HCT116 (cell line): ENCODE results near the gene FBXL3. TPM values are rescaled to one million over a fixed set of nuclear protein-coding genes. Genes with fewer than 3 reads are reported as not detected.

Experiments used
- ATAC-seq: fragments of 200-7000 bp; cut with Tn5 transposase; 2 replicates; pipeline ENCODE4 v1.9.1; 2020; ENCODE audit warnings: mild to moderate bottlenecking, moderate library complexity
- BruUV-seq: library from RNA; stranded (reverse); fragments of 400-500 nt; replicated peaks from 2 replicates; lab custom pipeline; 2021; lab: Mats Ljungman, UMichigan
- CTCF ChIA-PET: fragments of 300-600 bp; sonication (Branson Sonifier 250); formaldehyde crosslinking; loops from one replicate; lab custom pipeline; 2021; ENCODE audit warnings: antibody characterized with exemption; lab: Charles Lee
- POLR2A ChIA-PET: fragments of 300-600, 350-600 bp; sonication (Branson Sonifier 250); formaldehyde crosslinking; loops from one replicate; lab custom pipeline; 2021; ENCODE audit warnings: antibody characterized with exemption; lab: Charles Lee
- RAD21 ChIA-PET, 2 experiments: fragments of 300-600 bp; sonication (Branson Sonifier 250); formaldehyde crosslinking; loops; one replicate each; lab custom pipeline; 2023; ENCODE audit warnings: low total read pairs in 2 of 2; ENCODE audit not compliant: uncharacterized antibody in 2 of 2, unreplicated experiment in 2 of 2, low non-redundant PET in 1 of 2; lab: Charles Lee
- DNase-seq: peaks from one replicate; pipeline ENCODE4 v3.0.0-alpha.2; 2010; ENCODE audit warnings: low read depth, low spot score
- H2AFZ ChIP-seq: fragments of 200-600 bp; shearing (Covaris generic), sonication (generic); 2 replicates; pipeline ENCODE4 v1.6.1; 2017; ENCODE audit warnings: low read depth, mixed run types, mixed read lengths, antibody characterized with exemption, low read length; ENCODE audit not compliant: poor library complexity, severe bottlenecking
- H3K27ac ChIP-seq: 2 replicates; pipeline ENCODE4 v1.5.1; 2012; ENCODE audit warnings: low read depth, low read length
- H3K27me3 ChIP-seq: fragments of 200-600 bp; sonication (generic); 2 replicates; pipeline ENCODE4 v1.6.1; 2016; ENCODE audit warnings: mixed run types, low read length, mixed read lengths; ENCODE audit not compliant: insufficient read depth
- H3K36me3 ChIP-seq, 2 experiments: fragments of 200-500 bp in 1 of 2; fragments of 200-600 bp in 1 of 2; sonication (Bioruptor generic) in 1 of 2; sonication (generic) in 1 of 2; 2 replicates each; pipeline versions ENCODE4 v1.5.1 to v1.6.1; 2014 to 2016; ENCODE audit warnings: low read length in 2 of 2, inconsistent platforms in 1 of 2, mixed read lengths in 1 of 2, mixed run types in 1 of 2; ENCODE audit not compliant: insufficient read depth in 2 of 2, control insufficient read depth in 1 of 2
- H3K4me1 ChIP-seq, 2 experiments: fragments of 200-600 bp in 1 of 2; sonication (generic) in 1 of 2; 2 replicates each; pipeline versions ENCODE4 v1.5.1 to v1.6.1; 2012 to 2017; ENCODE audit warnings: low read length in 2 of 2, inconsistent platforms in 1 of 2, mild to moderate bottlenecking in 1 of 2, mixed read lengths in 1 of 2, mixed run types in 1 of 2, moderate library complexity in 1 of 2; ENCODE audit not compliant: insufficient read depth in 2 of 2, control insufficient read depth in 1 of 2
- H3K4me2 ChIP-seq: fragments of 200-600 bp; sonication (generic); 2 replicates; pipeline ENCODE4 v1.6.1; 2017; ENCODE audit warnings: mixed run types, low read length, mixed read lengths
- H3K4me3 ChIP-seq, 2 experiments: fragments of 200-600 bp in 1 of 2; sonication (generic) in 1 of 2; replicated peaks in 1 of 2; 2 replicates each; pipeline ENCODE4 v1.5.1; 2011 to 2016; ENCODE audit warnings: low read length in 2 of 2, control low read depth in 1 of 2, low read depth in 1 of 2, mild to moderate bottlenecking in 1 of 2, mixed read lengths in 1 of 2, mixed run types in 1 of 2
- H3K79me2 ChIP-seq: fragments of 200-600 bp; sonication (generic); 2 replicates; pipeline ENCODE4 v1.6.1; 2017; ENCODE audit warnings: mild to moderate bottlenecking, mixed run types, low read length, moderate library complexity, mixed read lengths; ENCODE audit not compliant: insufficient read depth
- H3K9ac ChIP-seq: fragments of 200-600 bp; sonication (generic); 2 replicates; pipeline ENCODE4 v1.6.1; 2016; ENCODE audit warnings: low read length, mixed read lengths
- H3K9me2 ChIP-seq: fragments of 200-600 bp; sonication (generic), shearing (Covaris generic); 2 replicates; pipeline ENCODE4 v1.6.1; 2017; ENCODE audit warnings: mixed run types, mild to moderate bottlenecking, moderate library complexity; ENCODE audit not compliant: insufficient read depth
- H3K9me3 ChIP-seq, 2 experiments: fragments of 200-500 bp in 1 of 2; fragments of 200-600 bp in 1 of 2; sonication (Bioruptor generic) in 1 of 2; sonication (generic) in 1 of 2; 2 replicates each; pipeline ENCODE4 v1.6.1; 2014 to 2017; ENCODE audit warnings: low read length in 2 of 2, mixed read lengths in 2 of 2, inconsistent platforms in 1 of 2, low read depth in 1 of 2, mild to moderate bottlenecking in 1 of 2, mixed run types in 1 of 2, moderate library complexity in 1 of 2; ENCODE audit not compliant: control insufficient read depth in 1 of 2, insufficient read depth in 1 of 2
- H4K20me1 ChIP-seq: fragments of 200-600 bp; sonication (generic), shearing (Covaris generic); 2 replicates; pipeline ENCODE4 v1.6.1; 2017; ENCODE audit warnings: mixed run types, mild to moderate bottlenecking, moderate library complexity; ENCODE audit not compliant: insufficient read depth
- CBX3 ChIP-seq: IDR thresholded peaks from 2 replicates; pipeline ENCODE4 v1.6.1; 2012; ENCODE audit warnings: low read depth
- CEBPB ChIP-seq: IDR thresholded peaks from 2 replicates; pipeline ENCODE4 v1.6.1; 2012; ENCODE audit warnings: low read depth
- ELF1 ChIP-seq: IDR thresholded peaks from 2 replicates; pipeline ENCODE4 v1.6.1; 2012; ENCODE audit warnings: low read depth, borderline replicate concordance
- EZH2 ChIP-seq: fragments of 200-600 bp; sonication (generic); IDR thresholded peaks from 2 replicates; pipeline ENCODE4 v1.6.1; 2017; ENCODE audit warnings: antibody characterized with exemption, mixed run types
- EZH2phosphoT487 ChIP-seq: fragments of 200-600 bp; IDR thresholded peaks from 2 replicates; pipeline ENCODE4 v1.6.1; 2018; ENCODE audit warnings: antibody characterized with exemption, borderline replicate concordance
- JUND ChIP-seq: IDR thresholded peaks from 2 replicates; pipeline ENCODE4 v1.6.1; 2012
- POLR2A ChIP-seq: IDR thresholded peaks from 2 replicates; pipeline ENCODE4 v1.7.0; 2011; ENCODE audit warnings: borderline replicate concordance; ENCODE audit not compliant: insufficient read depth, insufficient read length; ENCODE audit errors: extremely low read depth
- POLR2AphosphoS5 ChIP-seq: IDR thresholded peaks from 2 replicates; pipeline ENCODE4 v1.6.1; 2011; ENCODE audit warnings: mild to moderate bottlenecking, low read depth, low read length, moderate library complexity
- SIN3A ChIP-seq: IDR thresholded peaks from 2 replicates; pipeline ENCODE4 v1.6.1; 2012; ENCODE audit warnings: low read depth
- SP1 ChIP-seq: IDR thresholded peaks from 2 replicates; pipeline ENCODE4 v1.6.1; 2012; ENCODE audit warnings: low read depth
- SRF ChIP-seq: IDR thresholded peaks from 2 replicates; pipeline ENCODE4 v1.6.1; 2012; ENCODE audit warnings: low read depth
- TCF7L2 ChIP-seq: IDR thresholded peaks from 2 replicates; pipeline ENCODE4 v1.7.0; 2011; ENCODE audit warnings: borderline replicate concordance, inconsistent platforms; ENCODE audit not compliant: insufficient read depth, insufficient read length; ENCODE audit errors: extremely low read depth
- YY1 ChIP-seq: IDR thresholded peaks from 2 replicates; pipeline ENCODE4 v1.6.1; 2011; ENCODE audit warnings: low read length, low read depth, moderate library complexity, mild to moderate bottlenecking; ENCODE audit not compliant: insufficient replicate concordance; ENCODE audit errors: extremely low read depth
- ZFX ChIP-seq: fragments of 450-650 bp; IDR thresholded peaks from 2 replicates; pipeline ENCODE4 v1.6.1; 2017
- ZNF274 ChIP-seq: fragments of 200-500 bp; sonication (Bioruptor generic); IDR thresholded peaks from 2 replicates; pipeline ENCODE4 v1.6.1; 2014; ENCODE audit warnings: mild to moderate bottlenecking, low read depth, low read length, inconsistent platforms
- intact Hi-C: fragments of 100-400 bp; cut with micrococcal nuclease; formaldehyde crosslinking; loops from 2 replicates; pipeline ENCODE4 v1.10.0; 2022
- total RNA-seq: library from RNA; stranded (reverse); gene quantifications from one replicate; pipeline ENCODE4 v1.2.1, GENCODE V29; 2021; ENCODE audit not compliant: unreplicated experiment
- TF ChIP-seq, protein P1 (sequence below): IDR thresholded peaks from 2 replicates; pipeline ENCODE4 v1.6.1; 2011; ENCODE audit warnings: mild to moderate bottlenecking, low read length, moderate library complexity; ENCODE audit not compliant: insufficient replicate concordance; ENCODE audit errors: extremely low read depth
- TF ChIP-seq, protein P2 (sequence below), 3 experiments: fragments of 200-600 bp in 1 of 3; sonication (generic) in 1 of 3; IDR thresholded peaks in 2 of 3; conservative IDR thresholded peaks in 1 of 3; 2 replicates each; pipeline ENCODE4 v1.5.1; 2012 to 2017; ENCODE audit warnings: low read depth in 2 of 3, low read length in 2 of 3, antibody characterized with exemption in 1 of 3, borderline replicate concordance in 1 of 3, control low read depth in 1 of 3, mild to moderate bottlenecking in 1 of 3, mixed read lengths in 1 of 3, mixed run types in 1 of 3, moderate library complexity in 1 of 3; ENCODE audit not compliant: insufficient read depth in 1 of 3
- TF ChIP-seq, protein P3 (sequence below): IDR thresholded peaks from 2 replicates; pipeline ENCODE4 v1.6.1; 2012
- TF ChIP-seq, protein P4 (sequence below): IDR thresholded peaks from 2 replicates; pipeline ENCODE4 v1.6.1; 2012
- TF ChIP-seq, protein P5 (sequence below): IDR thresholded peaks from 2 replicates; pipeline ENCODE4 v1.6.1; 2012; ENCODE audit warnings: low read depth

Gene FBXL3
- total RNA-seq, 1 experiment from 2014 or later: 24.0 TPM

DNA sequence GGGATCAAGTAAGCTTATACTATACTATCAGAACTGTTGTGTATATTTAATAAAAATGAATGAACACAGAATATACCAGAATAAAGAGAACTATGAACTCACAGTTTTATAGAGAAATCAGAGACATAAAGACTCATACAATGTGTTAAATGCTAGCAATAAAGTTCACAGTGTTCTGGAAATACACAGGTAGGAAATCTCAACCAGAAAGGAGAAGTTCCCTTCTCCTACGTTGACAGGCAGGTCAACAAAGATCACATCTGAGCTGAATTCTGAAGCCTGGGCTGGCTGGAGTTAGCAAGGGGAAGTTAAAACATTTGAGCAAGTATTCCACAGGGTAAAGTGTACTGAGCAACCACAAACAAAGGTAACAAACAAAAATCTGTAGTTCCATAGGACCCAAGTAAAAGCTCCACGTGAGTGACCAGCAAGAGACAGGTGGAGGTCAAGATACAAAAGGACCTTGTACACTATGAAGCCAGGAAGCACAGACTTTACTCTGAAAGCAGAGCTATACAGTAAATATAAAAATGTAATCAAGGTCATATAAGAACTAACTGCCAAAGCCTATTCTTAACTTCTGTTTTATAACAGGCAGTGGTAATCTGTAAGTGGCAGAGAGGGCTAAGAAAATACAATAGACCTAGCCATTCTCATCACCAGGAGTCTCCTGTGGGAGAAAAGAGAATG lies 13.0 kb downstream of the FBXL3 start:
- Histone ChIP-seq H4K20me1 (no peaks in the 10 kb centered on the region), H3K27me3 (no peaks in the 10 kb centered on the region), H3K27ac (no peak overlapping the region), H3K4me1 (no peaks in the 10 kb centered on the region), H3K9me3 (no peaks in the 10 kb centered on the region), H3K4me2 (no peak overlapping the region), H3K79me2 (peaks cover 64% of the 10 kb centered on the region), H3K36me3 (peaks cover 34 to 37% of the 10 kb centered on the region in 2 experiments), H3K4me3 (no peak overlapping the region), H3K9ac (no peak overlapping the region), H3K9me2 (no peaks in the 10 kb centered on the region), H2AFZ (no peak overlapping the region)
- POLR2A ChIA-PET: no interaction called here
- intact Hi-C loops: no loop called here
- CTCF ChIA-PET: no interaction called here
- ATAC-seq (no peak), DNase-seq (no peak)
- BruUV-seq: no TSS peak
- no peak for TF ChIP-seq SP1
- TF ChIP-seq, protein P1, sequence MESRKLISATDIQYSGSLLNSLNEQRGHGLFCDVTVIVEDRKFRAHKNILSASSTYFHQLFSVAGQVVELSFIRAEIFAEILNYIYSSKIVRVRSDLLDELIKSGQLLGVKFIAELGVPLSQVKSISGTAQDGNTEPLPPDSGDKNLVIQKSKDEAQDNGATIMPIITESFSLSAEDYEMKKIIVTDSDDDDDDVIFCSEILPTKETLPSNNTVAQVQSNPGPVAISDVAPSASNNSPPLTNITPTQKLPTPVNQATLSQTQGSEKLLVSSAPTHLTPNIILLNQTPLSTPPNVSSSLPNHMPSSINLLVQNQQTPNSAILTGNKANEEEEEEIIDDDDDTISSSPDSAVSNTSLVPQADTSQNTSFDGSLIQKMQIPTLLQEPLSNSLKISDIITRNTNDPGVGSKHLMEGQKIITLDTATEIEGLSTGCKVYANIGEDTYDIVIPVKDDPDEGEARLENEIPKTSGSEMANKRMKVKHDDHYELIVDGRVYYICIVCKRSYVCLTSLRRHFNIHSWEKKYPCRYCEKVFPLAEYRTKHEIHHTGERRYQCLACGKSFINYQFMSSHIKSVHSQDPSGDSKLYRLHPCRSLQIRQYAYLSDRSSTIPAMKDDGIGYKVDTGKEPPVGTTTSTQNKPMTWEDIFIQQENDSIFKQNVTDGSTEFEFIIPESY: no peak
- no peak for TF ChIP-seq SIN3A
- TF ChIP-seq ELF1: no peak
- no peak for TF ChIP-seq CBX3
- TF ChIP-seq JUND: no peak
- no peak for TF ChIP-seq POLR2A
- TF ChIP-seq ZFX: no peak
- TF ChIP-seq ZNF274: no peak
- TF ChIP-seq, protein P2, sequence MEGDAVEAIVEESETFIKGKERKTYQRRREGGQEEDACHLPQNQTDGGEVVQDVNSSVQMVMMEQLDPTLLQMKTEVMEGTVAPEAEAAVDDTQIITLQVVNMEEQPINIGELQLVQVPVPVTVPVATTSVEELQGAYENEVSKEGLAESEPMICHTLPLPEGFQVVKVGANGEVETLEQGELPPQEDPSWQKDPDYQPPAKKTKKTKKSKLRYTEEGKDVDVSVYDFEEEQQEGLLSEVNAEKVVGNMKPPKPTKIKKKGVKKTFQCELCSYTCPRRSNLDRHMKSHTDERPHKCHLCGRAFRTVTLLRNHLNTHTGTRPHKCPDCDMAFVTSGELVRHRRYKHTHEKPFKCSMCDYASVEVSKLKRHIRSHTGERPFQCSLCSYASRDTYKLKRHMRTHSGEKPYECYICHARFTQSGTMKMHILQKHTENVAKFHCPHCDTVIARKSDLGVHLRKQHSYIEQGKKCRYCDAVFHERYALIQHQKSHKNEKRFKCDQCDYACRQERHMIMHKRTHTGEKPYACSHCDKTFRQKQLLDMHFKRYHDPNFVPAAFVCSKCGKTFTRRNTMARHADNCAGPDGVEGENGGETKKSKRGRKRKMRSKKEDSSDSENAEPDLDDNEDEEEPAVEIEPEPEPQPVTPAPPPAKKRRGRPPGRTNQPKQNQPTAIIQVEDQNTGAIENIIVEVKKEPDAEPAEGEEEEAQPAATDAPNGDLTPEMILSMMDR (IDR thresholded peaks at IDR 0.05 in 2 of 3, conservative IDR thresholded peaks at IDR 0.05 in 1 of 3; ENCODE audit: borderline replicate concordance in 1 of 3, insufficient read depth in 1 of 3, low read depth in 2 of 3, low read length in 2 of 3): no peak
- no peak for TF ChIP-seq CEBPB
- TF ChIP-seq SRF: no peak
- TF ChIP-seq, protein P3, sequence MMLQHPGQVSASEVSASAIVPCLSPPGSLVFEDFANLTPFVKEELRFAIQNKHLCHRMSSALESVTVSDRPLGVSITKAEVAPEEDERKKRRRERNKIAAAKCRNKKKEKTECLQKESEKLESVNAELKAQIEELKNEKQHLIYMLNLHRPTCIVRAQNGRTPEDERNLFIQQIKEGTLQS: no peak
- TF ChIP-seq EZH2: no peak
- TF ChIP-seq POLR2AphosphoS5: no peak
- TF ChIP-seq, protein P4, sequence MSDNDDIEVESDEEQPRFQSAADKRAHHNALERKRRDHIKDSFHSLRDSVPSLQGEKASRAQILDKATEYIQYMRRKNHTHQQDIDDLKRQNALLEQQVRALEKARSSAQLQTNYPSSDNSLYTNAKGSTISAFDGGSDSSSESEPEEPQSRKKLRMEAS: no peak
- TF ChIP-seq, protein P5, sequence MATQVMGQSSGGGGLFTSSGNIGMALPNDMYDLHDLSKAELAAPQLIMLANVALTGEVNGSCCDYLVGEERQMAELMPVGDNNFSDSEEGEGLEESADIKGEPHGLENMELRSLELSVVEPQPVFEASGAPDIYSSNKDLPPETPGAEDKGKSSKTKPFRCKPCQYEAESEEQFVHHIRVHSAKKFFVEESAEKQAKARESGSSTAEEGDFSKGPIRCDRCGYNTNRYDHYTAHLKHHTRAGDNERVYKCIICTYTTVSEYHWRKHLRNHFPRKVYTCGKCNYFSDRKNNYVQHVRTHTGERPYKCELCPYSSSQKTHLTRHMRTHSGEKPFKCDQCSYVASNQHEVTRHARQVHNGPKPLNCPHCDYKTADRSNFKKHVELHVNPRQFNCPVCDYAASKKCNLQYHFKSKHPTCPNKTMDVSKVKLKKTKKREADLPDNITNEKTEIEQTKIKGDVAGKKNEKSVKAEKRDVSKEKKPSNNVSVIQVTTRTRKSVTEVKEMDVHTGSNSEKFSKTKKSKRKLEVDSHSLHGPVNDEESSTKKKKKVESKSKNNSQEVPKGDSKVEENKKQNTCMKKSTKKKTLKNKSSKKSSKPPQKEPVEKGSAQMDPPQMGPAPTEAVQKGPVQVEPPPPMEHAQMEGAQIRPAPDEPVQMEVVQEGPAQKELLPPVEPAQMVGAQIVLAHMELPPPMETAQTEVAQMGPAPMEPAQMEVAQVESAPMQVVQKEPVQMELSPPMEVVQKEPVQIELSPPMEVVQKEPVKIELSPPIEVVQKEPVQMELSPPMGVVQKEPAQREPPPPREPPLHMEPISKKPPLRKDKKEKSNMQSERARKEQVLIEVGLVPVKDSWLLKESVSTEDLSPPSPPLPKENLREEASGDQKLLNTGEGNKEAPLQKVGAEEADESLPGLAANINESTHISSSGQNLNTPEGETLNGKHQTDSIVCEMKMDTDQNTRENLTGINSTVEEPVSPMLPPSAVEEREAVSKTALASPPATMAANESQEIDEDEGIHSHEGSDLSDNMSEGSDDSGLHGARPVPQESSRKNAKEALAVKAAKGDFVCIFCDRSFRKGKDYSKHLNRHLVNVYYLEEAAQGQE: no peak
- no peak for TF ChIP-seq TCF7L2
- no peak for TF ChIP-seq YY1
- TF ChIP-seq EZH2phosphoT487: no peak
- RAD21 ChIA-PET: no interaction called here
